ENCODE measurements around the gene CCDC12. TPM values are rescaled to one million over a fixed set of nuclear protein-coding genes. Genes with fewer than 3 reads are reported as not detected.

Gene CCDC12
- total and polyA plus RNA-seq, 2 of the 13 experiments (the other 11 are each of a cell fraction or from before 2014, with no cell fraction given), result 30.1 to 49.5 TPM

GRCh38 chr3:47019201-47019600 is 42.7 kb upstream of the CCDC12 start:
- no peak overlapping the region for H3K4me3 ChIP-seq (replicated peaks in 1 of 3; ENCODE audit: insufficient read depth in 1 of 3, low read depth in 2 of 3, low read length in 3 of 3)
- ChIA-PET CTCF (ENCODE audit: low intra/inter-chr PET ratio, low total read pairs) (no interaction called here), POLR2A (no interaction called here)
- no peak overlapping the region for H3K4me2 ChIP-seq (ENCODE audit: low read depth, low read length)
- no peak for TF ChIP-seq THAP9 (CRISPR knock-in tag; IDR thresholded peaks at IDR 0.05; ENCODE audit: borderline replicate concordance)
- TF ChIP-seq LCORL (IDR thresholded peaks at IDR 0.05), result no peak
- no peak for TF ChIP-seq LCORL (CRISPR knock-in tag; IDR thresholded peaks at IDR 0.05)
- TF ChIP-seq DRAP1 (CRISPR knock-in tag; IDR thresholded peaks at IDR 0.05), result no peak
- no peak for TF ChIP-seq SOX13 (IDR thresholded peaks at IDR 0.05)
- no peak for TF ChIP-seq SOX13 (CRISPR knock-in tag; conservative IDR thresholded peaks at IDR 0.05 in 1 of 2, IDR thresholded peaks at IDR 0.05 in 1 of 2)
- TF ChIP-seq HMGXB3 (CRISPR knock-in tag; IDR thresholded peaks at IDR 0.05; ENCODE audit: borderline replicate concordance), result no peak
- TF ChIP-seq TRIM22 (IDR thresholded peaks at IDR 0.05), result no peak
- TF ChIP-seq HNRNPK (IDR thresholded peaks at IDR 0.05; ENCODE audit: low read depth, low read length, poor library complexity, severe bottlenecking), result no peak
- TF ChIP-seq YEATS4 (CRISPR knock-in tag; IDR thresholded peaks at IDR 0.05; ENCODE audit: borderline replicate concordance), result no peak
- TF ChIP-seq BRD4 (CRISPR knock-in tag; IDR thresholded peaks at IDR 0.05), result no peak
- no peak for TF ChIP-seq ZNF430 (CRISPR knock-in tag; IDR thresholded peaks at IDR 0.05)
- no peak for TF ChIP-seq PLSCR1 (CRISPR knock-in tag; IDR thresholded peaks at IDR 0.05; ENCODE audit: borderline replicate concordance)
- no peak for TF ChIP-seq ZNF747 (CRISPR knock-in tag; IDR thresholded peaks at IDR 0.05; ENCODE audit: borderline replicate concordance)
- WGBS (ENCODE audit: low lambda C conversion rate), result 100% methylated on average over 1 of the region's 1 CpG
- FAIRE-seq, result no peak
- DNase-seq (ENCODE audit: low spot score), result no peak
- H3K27ac ChIP-seq (ENCODE audit: extremely low read length, insufficient read depth, low read length), result peak overlapping the region; percentile 53
- intact Hi-C loops (cut with micrococcal nuclease; ENCODE audit: unreplicated experiment), result loop anchor here (10.0 kb wide), 1 partner anchor 46 kb away; no protein-coding TSS in a partner anchor
- no peak for ATAC-seq
- no peaks in the 10 kb centered on the region for H3K9me3 ChIP-seq (ENCODE audit: low read length)
- H3K9ac ChIP-seq (ENCODE audit: insufficient read depth, low read depth, low read length), result no peak overlapping the region; the same call in 1 of the 2 replicates
- H3K4me1 ChIP-seq (ENCODE audit: insufficient read depth, low read length), result peaks cover 60% of the 10 kb centered on the region
- BruUV-seq (replicated peaks), result no TSS peak
- in situ Hi-C loops (cut with HindIII; ENCODE audit: extremely low pct_ligation_motif_present, low pct_unique_long_range_greater_than_20kb), result no loop called here
- no peaks in the 10 kb centered on the region for H3K27me3 ChIP-seq (ENCODE audit: control insufficient read depth in 1 of 2, insufficient read depth in 2 of 2, low read length in 2 of 2)
- H3K79me2 ChIP-seq (ENCODE audit: insufficient read depth, low read length), result peaks cover 6% of the 10 kb centered on the region
- H4K20me1 ChIP-seq (ENCODE audit: insufficient read depth, low read length), result peaks cover 4% of the 10 kb centered on the region; the same call in 1 of the 2 replicates
- peaks cover 18 to 46% of the 10 kb centered on the region in 2 experiments; a peak in 4 of 5 replicates for H3K36me3 ChIP-seq (replicated peaks in 1 of 2; ENCODE audit: control insufficient read depth in 1 of 2, insufficient read depth in 2 of 2, low read length in 2 of 2)
- no peak overlapping the region for H2AFZ ChIP-seq (ENCODE audit: low read length)
